ENCODE data around the gene ZBED4. TPM values are rescaled to one million over a fixed set of nuclear protein-coding genes. Genes with fewer than 3 reads are reported as not detected.
"Not testable (repeated sequence)": the region's sequence is repeated elsewhere in the genome, so short reads cannot be mapped to it uniquely, and the experiment has no call there.

Gene ZBED4
- total RNA-seq, 1 donor from 2014 or later = 4.6 TPM

GRCh38 chr22:49850021-49850911 is 3.4 kb upstream of the ZBED4 start:
- ATAC-seq (no peak), DNase-seq (no peak)
- intact Hi-C loops (cut with micrococcal nuclease) = no loop called here

GRCh38 chr22:49850959-49851802 is 2.5 kb upstream of the ZBED4 start:
- no peak for DNase-seq
- intact Hi-C loops (cut with micrococcal nuclease) = no loop called here
- ATAC-seq = no peak

GRCh38 chr22:49852568-49852897 is 1.1 kb upstream of the ZBED4 start:
- ATAC-seq; intact Hi-C loops (cut with micrococcal nuclease); DNase-seq: not testable (repeated sequence)

- ATAC-seq (no peak), DNase-seq (peak; percentile 50)
- intact Hi-C loops (cut with micrococcal nuclease) = no loop called here
Observed at GRCh38 chr22:49853981-49854831, 562 bp downstream of the ZBED4 start.

- DNase-seq (no peak), ATAC-seq (no peak)
- intact Hi-C loops (cut with micrococcal nuclease) = no loop called here
Observed at GRCh38 chr22:49855251-49855911, 1.7 kb downstream of the ZBED4 start.

- DNase-seq = no peak
- intact Hi-C loops (cut with micrococcal nuclease) = no loop called here
Observed at GRCh38 chr22:49856343-49856742, 2.7 kb downstream of the ZBED4 start.

GRCh38 chr22:49856766-49857618 is 3.3 kb downstream of the ZBED4 start:
- intact Hi-C loops (cut with micrococcal nuclease) = no loop called here
- DNase-seq = no peak
- no peak for ATAC-seq

More at GRCh38 chr22:49856343-49856742, 2.7 kb downstream of the ZBED4 start:
- ATAC-seq = no peak

GRCh38 chr22:49858827-49859226 is 5.2 kb downstream of the ZBED4 start:
- no peak for ATAC-seq
- intact Hi-C loops (cut with micrococcal nuclease) = no loop called here
- DNase-seq = no peak

GRCh38 chr22:49861642-49862495 is 8.2 kb downstream of the ZBED4 start:
- DNase-seq (no peak), ATAC-seq (no peak)
- intact Hi-C loops (cut with micrococcal nuclease) = no loop called here

GRCh38 chr22:49862496-49862776 is 8.8 kb downstream of the ZBED4 start:
- intact Hi-C loops (cut with micrococcal nuclease) = no loop called here
- ATAC-seq (no peak), DNase-seq (no peak)

- ATAC-seq (no peak), DNase-seq (no peak)
- intact Hi-C loops (cut with micrococcal nuclease) = no loop called here
Observed at GRCh38 chr22:49863931-49864330, 10.3 kb downstream of the ZBED4 start.

- no peak for ATAC-seq
- intact Hi-C loops (cut with micrococcal nuclease) = no loop called here
- DNase-seq = no peak
Observed at GRCh38 chr22:49865156-49865555, 11.5 kb downstream of the ZBED4 start.

- DNase-seq (no peak), ATAC-seq (no peak)
- intact Hi-C loops (cut with micrococcal nuclease) = no loop called here
Observed at GRCh38 chr22:49866134-49866533, 12.5 kb downstream of the ZBED4 start.

- no peak for DNase-seq
- no peak for ATAC-seq
- intact Hi-C loops (cut with micrococcal nuclease) = no loop called here
Observed at GRCh38 chr22:49866646-49867045, 13.0 kb downstream of the ZBED4 start.

- ATAC-seq = no peak
- intact Hi-C loops (cut with micrococcal nuclease) = no loop called here
- no peak for DNase-seq
Observed at GRCh38 chr22:49867303-49868265, 13.9 kb downstream of the ZBED4 start.

- DNase-seq (no peak), ATAC-seq (no peak)
- intact Hi-C loops (cut with micrococcal nuclease) = no loop called here
Observed at GRCh38 chr22:49869086-49869830, 15.6 kb downstream of the ZBED4 start.
